Fibroblast of skin of right quadriceps (primary cell): ENCODE results near the gene DNAJC18.
"Not testable (repeated sequence)": the region's sequence is repeated elsewhere in the genome, so short reads cannot be mapped to it uniquely, and the experiment has no call there.

Experiments used
- DNase-seq: peaks from one replicate; pipeline ENCODE4 v3.0.0-alpha.2; 2013

DNAJC18 gene

DNA sequence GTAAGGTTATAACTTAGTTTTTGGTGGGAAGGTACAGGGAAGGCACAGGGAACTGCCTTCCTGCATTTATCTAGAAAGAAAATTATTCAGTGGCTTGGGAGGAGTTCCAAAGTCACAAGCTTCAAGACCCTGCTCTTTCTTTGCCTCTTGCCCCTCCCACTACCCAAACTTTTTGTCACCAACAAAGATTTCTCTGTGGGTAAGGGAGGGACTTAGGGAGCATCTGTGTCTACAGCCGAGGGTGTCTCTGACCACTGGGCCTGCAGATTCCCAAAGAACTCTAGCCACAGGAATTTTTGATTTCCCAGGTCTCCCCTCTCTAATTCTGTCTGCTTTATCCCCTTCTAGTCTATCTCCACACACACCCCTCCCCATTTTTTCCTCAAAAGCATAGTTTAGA lies 21.1 kb upstream of the DNAJC18 start:
- no peak for DNase-seq

DNA sequence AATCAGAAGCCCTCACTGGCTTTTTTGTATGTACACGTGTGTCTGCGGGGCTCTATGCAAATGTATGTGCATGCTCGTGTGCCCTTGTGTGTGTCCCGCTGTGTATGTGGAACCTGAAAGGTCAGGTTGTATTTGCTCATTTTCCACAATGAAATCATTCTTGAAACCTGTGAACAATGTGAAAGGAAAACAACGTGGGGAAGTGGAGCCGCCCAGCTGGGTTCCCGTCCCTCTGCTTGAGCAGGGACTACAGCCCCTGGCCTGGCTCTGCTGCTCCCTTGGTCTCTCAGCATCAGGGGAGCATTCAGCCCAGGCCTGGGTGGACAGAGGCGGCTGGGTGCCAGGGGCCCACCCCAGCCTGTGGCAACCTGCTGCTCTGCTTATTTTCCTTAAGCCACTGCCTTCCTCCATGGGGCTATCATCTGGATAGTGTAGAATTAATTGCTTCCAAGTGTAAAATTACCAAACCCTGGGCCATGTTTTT lies 20.2 kb upstream of the DNAJC18 start:
- no peak for DNase-seq

DNA sequence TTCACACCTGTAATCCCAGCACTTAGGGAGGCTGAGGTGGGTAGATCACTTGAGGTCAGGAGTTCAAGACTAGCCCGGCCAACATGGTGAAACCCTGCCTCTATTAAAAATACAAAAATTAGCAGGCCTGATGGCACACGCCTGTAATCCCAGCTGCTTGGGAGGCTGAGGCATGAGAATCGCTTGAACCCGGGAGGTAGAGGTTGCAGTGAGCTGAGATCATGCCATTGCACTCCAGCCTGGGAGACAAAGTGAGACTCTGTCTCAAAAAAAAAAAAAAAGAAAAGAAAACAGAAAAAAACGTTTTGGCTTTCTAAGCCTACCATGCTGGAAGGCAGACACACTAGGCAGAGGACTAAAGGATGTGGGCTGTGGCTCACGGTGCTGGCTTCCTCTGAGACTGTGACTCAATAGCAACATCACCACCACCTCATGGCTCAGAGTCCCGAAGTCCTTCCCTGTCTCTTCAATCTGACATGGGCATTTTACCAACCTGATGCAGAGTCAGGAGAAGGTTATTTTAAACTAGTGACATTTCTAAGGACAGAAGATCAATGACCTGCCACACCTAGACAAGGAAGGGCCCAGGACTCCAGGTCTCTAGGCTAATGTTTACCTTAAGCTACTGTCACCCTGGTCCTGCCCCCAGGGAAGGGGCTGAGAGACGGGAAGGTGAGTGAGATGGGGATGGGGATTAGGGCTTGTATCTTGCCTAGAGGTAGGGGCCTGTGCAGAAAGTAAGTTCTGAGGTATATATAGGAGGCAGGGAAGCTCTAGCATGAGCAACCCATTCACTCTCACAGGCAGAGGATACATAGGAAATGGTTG lies 19.5 kb upstream of the DNAJC18 start:
- DNase-seq: peak; percentile 74

DNA sequence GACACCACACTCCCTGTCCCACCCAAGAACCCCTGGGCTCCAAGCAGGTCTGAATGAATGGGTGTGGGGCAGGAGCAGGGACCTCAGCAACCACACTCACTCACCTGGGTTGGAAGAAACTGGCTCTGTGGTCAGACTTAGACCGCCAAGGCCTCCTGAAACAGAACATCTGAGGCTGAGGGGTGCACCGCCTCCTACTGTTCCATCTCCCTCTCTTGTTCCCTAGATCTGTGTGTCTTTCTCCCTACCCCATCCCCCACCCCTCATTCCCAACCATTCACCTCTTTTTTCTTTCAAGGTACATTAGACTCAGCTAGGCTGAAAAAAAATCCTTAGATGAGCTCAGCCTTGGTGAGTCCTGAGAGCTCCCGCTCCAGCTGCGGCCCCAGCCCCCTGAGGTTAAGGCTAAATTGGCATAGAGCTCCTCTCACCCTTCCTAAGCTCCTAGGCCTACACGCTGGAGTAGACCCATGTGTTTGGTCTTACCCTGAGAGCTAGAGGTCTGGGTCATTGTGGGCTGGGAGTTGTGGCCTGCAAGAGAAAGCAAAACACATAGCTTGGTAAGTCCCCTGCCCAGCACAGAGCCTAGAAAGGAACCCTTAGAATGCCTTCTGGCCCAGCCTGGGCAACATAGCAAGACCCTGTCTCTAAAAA lies 18.5 kb upstream of the DNAJC18 start:
- DNase-seq: no peak

DNA sequence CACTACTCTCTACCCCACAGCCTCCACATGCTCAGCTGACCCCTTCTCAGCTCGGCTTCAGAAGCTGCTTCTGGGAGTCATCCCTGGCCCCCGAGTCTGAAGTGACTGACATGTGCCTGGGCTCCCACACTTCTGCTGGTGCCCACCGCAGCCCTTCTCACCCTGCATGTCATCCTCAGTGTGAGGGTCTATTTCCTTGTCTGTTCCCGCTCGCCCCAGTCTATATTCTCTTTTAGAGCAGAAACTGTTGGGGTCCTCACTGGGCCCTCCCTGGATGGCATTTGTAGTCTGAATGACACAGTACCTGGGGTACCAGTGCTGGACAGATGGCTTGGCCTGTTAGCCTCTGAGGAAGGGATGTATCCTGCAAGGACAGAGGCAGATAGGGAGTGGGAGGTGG lies 17.9 kb upstream of the DNAJC18 start:
- no peak for DNase-seq

DNA sequence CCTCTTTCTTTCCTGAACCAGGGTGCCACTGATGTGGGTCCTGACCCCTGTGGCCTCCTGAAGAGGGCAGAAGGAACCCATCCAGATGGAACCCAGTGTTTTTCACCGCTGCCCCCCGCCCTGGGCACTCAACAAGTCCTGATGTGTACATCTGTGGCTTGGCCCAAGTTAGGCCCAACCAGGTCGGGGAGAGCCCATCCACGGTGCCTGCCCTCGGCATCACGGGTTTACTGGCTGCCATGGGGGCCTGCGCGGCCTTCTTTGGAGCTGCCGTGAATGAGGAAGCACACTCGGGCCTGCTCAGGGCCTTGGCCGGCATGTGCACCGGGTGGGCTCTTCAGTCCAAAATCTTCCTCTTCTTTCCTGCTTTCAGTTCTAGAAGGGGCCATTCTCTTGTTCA lies 17.5 kb upstream of the DNAJC18 start:
- no peak for DNase-seq

DNA sequence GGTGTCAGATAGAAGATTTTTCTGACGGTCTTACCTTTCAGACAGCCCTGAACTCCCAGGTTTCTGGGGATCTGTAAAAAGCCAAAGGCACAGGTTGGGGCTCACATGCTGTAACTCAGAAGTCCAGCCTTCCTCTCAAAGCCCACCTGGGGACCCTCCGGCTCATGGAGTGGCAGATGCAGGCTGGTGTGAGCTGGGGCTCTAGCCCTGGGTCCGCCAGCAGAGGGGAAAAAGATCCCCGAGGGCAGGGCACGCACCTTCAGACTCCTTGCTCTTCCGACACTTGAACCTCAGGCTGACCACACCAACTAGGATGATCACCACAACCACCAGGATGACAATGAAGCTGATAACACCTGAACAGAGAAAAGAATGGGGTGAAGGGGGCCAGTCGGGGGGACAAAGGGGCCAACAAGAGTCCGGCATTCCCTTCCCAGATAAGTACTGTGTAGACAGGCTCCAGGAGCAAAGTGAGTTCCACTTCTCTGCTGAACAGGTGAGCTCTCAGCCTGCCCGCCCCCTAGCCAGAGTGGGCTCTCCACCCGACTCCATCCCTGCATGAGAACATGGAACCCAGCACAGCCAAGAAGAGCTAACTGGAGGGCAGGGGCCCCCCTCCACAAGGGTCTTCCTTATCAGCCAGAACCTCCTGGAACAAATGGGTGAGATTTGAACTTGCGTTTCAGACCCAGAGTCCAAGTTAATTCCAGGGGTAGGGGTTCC lies 15.4 kb upstream of the DNAJC18 start:
- no peak for DNase-seq

DNA sequence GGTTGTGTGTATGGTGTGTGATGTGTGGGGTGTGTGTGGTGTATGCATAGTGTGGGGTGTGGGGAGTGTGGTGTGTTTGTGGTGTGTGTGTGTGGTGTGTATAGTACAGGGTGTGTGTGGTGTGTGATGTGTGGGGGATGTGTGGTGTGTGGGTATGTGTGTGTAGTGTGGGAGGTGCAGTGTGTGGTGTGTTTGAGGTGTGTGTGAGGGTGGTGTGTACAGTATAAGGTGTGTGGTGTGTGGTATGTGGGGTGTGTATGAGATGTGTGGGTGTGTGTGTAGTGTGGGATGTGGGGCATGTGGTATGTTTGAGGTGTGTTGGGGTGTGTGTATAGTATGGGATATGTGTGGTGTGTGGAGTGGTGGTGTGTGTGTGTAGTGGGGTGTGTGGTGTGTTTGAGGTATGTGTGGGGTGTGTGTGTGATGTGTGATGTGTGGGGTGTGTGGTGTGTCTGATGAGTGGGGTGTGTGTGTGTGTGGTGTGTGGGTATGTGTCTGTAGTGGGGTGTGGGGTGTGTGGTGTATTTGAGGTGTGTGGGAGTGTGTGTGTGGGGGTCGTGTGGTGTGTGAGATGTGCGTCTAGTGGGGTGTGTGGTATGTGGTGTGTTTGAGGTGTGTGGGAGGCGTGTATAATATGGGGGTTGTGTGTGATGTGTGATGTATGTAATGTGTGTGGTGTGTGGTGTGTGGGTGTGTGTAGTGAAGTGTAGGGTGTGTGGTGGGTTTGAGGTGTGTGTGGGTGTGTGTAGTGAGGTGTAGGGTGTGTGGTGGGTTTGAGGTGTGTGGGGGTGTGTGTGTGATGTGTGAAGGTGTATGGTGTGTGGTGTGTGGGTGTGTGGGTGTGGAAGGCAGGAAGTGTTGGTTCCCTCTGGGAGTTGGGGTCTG lies 14.6 kb upstream of the DNAJC18 start:
- DNase-seq: no peak

DNA sequence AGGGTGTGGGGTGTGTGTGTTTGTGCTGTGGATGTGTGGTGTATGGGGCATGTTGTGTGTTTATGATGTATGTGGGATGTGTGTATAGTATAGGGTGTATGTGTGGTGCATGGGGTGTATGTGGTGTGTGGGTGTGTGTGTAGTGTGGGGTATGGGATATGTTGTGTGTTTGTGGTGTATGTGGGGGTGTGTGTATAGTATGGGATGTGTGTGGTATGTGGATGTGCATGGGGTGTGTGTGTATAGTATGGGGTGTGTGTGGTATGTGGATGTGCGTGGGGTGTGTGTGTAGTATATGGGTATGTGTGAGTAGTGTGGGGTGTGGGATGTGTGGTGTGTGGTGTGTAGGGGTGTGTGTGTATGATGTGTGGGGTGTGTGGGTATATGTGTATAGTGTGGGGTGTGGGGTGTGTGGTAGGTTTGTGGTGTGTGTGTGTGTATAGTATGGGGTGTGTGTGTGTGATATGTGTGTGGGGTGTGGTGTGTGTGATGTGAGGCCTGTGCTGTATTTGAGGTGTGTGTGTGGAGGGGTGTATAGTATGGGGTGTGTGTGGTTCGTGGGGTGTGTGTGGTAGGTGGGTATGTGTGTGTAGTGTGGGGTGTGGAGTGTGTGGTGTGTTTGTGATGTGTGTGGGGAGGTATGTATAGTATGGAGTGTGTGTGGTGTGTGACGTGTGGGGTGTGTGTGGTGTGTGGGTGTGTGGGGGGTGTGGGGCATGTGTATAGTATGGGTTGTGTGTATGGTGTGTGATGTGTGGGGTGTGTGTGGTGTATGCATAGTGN lies 12.7 kb upstream of the DNAJC18 start:
- no peak for DNase-seq

DNA sequence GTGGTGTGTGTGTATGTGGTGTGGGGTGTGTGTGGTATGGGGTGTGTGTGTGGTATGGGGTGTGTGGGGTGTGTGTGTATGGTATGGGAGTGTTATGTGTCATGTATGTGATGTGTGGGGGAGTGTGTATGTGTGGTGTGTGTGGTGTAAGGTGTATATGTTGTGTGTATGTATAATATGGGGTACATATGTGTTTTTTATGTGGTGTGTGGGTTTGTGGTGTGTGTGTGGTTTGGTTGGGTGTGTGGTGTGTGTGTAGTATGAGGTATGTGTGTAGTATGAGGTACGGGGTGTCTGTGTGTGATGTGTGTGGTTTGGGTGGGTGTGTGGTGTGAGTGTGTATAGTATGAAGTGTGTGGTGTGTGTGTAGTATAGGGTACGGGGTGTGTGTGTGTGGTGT lies 11.9 kb upstream of the DNAJC18 start:
- DNase-seq: no peak

DNA sequence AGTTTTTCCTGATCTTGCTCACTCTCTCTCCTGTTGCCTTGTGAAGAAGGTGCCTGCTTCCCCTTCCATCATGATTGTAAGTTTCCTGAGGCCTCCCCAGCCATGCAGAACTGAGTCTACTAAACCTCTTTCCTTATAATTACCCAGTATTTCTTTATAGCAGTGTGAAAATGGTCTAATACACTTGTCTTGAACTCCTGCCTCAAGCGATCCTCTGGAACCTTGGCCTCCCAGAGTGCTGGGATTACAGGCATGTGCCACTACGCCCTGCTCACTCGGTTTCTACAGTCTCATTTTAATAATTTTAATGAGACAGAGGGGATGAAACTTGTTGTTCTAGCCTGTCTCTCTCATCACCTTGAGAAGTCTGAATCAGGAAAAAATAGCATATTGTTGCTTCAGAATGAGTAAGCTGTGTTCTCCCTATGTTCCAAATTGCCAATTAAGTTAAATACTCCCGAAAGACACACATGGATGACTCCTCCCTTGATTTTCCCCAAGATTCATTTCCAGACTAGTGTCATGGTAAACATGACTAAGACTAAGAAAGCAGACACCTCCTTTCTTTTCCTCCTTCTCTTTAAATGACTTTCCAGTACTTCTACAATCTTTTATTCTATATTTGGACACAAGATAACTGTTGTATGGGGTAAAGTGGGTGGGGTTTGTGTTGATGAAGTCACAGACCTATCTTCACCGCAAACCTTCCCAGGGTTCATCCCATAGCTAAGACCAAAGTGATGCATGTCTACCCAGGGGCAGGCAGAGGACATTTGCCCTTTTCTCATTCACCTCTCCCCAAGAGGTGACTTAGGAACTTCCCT lies 7.8 kb upstream of the DNAJC18 start:
- peak; percentile 76 for DNase-seq

DNA sequence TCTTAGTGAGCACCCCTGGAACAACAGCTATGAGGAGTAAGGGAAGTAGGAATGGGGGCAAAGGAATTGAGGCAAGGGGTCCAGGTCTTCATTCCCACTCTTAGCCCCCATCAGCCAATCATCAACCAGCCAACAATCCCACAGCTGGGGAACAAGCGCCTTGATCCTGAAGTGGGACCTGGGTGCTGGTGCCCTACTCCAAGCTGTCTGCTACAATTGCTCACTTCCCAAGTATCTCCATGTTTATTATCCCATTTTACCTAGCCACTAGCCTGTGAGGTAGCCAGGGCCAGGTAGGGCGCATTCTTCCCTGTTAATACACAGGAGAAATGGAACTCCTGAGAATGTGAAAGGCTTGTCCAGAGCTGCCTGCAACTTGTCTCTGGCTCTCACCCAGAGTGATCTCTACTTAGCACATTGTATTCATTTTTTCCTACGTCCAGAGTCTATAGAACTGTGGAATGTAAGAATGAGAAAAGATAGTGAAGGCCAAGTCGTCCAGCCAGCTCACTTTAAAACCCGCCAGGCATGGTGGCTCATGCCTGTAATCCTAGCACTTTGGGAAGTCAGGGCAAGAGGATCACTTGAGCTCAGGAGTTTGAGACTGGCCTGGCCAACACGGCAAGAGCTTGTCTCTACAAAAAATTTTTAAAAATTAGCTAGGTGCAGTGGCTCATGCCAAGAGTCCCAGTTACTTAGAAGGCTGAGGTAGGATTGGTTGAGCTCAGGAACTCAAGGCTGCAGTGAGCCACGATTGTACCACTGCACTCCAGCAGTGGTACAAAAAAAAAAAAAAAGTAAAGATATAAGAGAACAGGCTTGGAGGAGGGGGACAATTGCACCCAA lies 6.2 kb upstream of the DNAJC18 start:
- peak; percentile 79 for DNase-seq

DNA sequence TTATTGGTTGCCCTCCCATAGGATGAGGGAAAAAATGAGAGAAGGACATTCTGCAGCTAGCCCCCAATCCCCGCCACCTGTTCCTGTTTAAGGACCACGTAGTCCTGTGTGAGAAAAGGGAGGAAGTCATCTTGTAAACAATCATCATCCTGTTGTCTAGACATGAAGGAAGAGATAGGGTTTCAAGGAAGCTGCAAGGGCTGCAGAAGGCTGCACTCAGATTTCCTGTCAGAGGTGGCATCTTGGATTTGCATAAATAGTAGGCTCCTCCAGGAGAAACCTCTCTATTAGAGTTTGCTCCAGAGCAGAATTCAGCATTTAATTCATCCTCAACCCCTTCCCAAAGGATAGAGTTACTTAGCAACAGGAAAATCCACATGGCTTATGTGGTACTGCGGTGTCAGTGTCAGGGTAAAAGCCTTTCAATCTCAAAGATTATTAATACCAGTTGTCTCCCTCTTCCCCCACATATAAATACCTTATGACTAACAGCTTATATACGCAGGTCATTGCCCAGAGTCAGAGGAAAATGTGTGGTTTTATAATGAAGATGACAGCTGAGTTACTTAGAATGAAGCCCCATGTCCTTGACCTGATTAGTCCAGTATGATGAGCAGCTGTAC lies 4.6 kb upstream of the DNAJC18 start:
- DNase-seq: peak; percentile 93

DNA sequence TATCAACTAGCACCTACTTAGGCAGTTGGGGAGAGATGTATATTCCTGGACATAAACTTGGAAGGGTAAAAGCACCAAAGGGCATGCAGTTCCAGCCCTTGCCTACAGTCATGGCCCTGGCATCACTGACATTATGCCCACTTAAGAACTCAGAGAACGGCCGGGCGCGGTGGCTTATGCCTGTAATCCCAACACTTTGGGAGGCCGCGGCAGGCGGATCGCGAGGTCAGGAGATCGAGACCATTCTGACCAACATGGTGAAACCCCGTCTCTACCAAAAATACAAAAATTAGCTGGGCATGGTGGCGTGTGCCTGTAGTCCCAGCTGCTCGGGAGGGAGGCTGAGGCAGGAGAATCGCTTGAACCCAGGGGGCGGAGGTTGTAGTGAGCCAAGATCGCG lies 1.1 kb upstream of the DNAJC18 start:
- DNase-seq: not testable (repeated sequence)

DNA sequence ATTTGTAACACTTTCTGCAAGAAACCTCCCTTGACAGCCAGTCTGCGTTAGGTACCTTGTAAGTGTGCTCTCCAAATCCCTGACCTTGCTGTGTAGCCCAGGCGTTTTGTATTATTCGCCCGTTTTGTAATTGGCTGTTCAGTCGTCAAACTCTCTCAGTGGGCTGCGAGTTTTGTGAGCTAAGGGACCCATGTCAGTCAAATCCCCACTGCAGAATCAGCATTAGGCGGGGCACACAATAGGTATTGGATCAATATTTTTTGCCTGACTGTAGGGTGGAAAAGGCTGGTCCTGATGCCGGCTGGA lies 665 bp downstream of the DNAJC18 start:
- no peak for DNase-seq

DNA sequence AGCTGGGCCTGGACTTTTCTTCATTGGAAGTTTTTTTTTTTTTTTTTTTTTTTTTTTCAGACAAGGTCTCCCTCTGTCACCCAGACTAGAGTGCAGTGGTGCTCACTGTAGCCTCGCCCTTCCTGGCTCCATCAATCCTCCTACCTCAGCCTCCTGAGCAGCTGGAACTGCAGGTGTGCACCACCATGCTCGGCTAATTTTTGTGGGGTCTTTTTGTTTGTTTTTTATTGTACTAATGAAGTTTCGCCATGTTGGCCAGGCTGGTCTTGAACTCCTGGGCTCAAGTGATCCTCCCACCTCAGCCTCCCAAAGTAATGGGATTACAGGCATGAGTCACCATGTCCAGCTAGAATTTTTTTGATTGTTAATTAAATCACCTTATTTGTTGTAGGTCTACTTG lies 3.6 kb downstream of the DNAJC18 start:
- DNase-seq: no peak

DNA sequence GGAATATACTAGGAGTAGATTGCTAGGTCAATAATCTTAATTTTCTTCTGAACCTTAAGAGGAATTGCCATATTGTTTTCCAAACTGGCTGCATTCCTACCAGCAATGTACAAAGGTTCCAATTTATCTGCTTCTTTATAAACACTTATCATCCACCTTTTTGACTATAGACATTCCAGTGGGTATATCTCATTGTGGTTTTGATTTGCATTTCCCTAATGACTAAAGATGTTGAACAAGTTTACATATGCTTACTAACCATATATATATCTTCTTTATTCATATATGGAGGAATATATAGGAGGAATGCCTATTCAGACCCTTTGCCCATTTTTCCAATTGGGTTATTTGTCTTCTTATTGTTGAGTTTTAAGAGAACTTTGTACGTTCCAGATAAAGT lies 7.6 kb downstream of the DNAJC18 start:
- DNase-seq: no peak

DNA sequence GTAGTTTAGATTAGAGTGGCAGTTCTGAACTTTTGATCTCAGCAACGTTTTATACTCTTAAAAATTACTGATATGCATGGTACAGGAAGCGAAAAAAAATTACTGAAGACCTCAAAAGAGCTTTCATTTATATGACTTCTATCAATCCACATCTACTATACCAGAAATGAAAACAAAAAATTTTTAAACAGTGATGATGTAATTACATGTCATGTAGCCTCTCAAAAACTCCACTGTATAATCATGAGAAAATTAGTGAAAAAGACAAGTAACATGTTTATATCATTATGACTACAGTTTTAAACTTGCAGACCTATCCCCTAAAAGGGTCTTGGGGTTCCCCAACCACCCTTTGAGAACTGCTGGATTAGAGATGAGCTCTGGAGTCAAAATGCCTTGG lies 9.3 kb downstream of the DNAJC18 start:
- no peak for DNase-seq

DNA sequence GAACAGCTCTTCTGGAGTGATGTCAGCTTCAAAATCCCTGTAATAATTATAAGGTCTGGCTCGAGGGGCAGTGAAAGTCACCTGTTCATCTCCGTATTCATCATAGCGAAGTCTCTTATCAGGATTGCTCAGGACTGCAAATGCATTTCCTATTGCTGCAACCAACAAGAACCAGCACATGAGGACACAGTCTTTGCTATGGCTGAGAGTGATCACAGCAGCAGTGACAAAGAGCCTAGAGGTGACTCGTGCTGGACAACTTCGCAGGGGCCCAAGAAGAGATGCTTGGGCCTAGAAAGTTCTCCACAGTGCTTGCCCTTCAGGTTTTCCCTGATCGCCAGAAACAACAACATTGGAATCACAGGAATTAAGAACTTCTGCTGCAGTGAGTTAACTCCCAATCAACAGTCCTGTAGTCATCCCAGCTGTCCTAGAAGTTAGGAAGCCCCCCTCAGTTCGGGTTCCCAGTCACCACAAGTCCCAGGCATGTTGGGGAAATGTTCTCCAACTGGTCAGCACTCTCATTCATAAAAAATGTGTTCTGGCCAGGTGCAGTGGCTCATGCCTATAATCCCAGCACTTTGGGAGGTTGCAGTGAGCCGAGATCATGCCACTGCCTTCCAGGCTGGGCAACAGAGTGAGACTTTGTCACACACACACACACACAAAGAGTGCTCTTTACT lies 13.0 kb downstream of the DNAJC18 start:
- peak; percentile 70 for DNase-seq
